Measurements from ENCODE around the gene PEX26. TPM values are rescaled to one million over a fixed set of nuclear protein-coding genes. Genes with fewer than 3 reads are reported as not detected.

PEX26 gene
- total RNA-seq, 2 donors from 2014 or later, result 43.1 to 45.7 TPM

GRCh38 chr22:18067548-18068341, 10.0 kb upstream of the PEX26 start:
- Histone ChIP-seq H3K9ac (ENCODE audit: extremely low read depth, low read length, poor library complexity, severe bottlenecking) (no peak overlapping the region), H3K27ac (ENCODE audit: low read depth, low read length) (no peak overlapping the region), H3K4me1 (ENCODE audit: control insufficient read depth, insufficient read depth, low read length) (no peaks in the 10 kb centered on the region), H3K27me3 (ENCODE audit: control insufficient read depth, insufficient read depth, low read length, poor library complexity, severe bottlenecking) (peaks cover 17% of the 10 kb centered on the region), H3K4me3 (ENCODE audit: low read length) (no peak overlapping the region), H3K9me3 (ENCODE audit: control insufficient read depth, low read length) (no peaks in the 10 kb centered on the region), H3K36me3 (ENCODE audit: control insufficient read depth, insufficient read depth, low read length) (no peaks in the 10 kb centered on the region)
- Mint-ChIP-seq H3K36me3 (ENCODE audit: low read depth) (no peaks in the 10 kb centered on the region), H3K4me3 (no peak overlapping the region), H3K9me3 (no peaks in the 10 kb centered on the region), H3K27ac (no peak overlapping the region), H3K4me1 (peaks cover 2% of the 10 kb centered on the region), H3K27me3 (ENCODE audit: insufficient read depth) (peaks cover 26% of the 10 kb centered on the region)
- DNase-seq, result peak; percentile 62
- no peak for TF ChIP-seq CTCF (conservative IDR thresholded peaks at IDR 0.05)
- 80 to 85% methylated on average over 8 to 14 of the region's 14 CpGs for WGBS, 2 experiments (ENCODE audit: insufficient coverage in 1 of 2, insufficient read length in 1 of 2)

- Mint-ChIP-seq H3K4me1 (peaks cover 2% of the 10 kb centered on the region), H3K36me3 (ENCODE audit: low read depth) (no peaks in the 10 kb centered on the region), H3K27ac (no peak overlapping the region), H3K9me3 (no peaks in the 10 kb centered on the region), H3K4me3 (no peak overlapping the region), H3K27me3 (ENCODE audit: insufficient read depth) (peaks cover 27% of the 10 kb centered on the region)
- Histone ChIP-seq H3K36me3 (ENCODE audit: control insufficient read depth, insufficient read depth, low read length) (no peaks in the 10 kb centered on the region), H3K9ac (ENCODE audit: extremely low read depth, low read length, poor library complexity, severe bottlenecking) (no peak overlapping the region), H3K27ac (ENCODE audit: low read depth, low read length) (no peak overlapping the region), H3K4me1 (ENCODE audit: control insufficient read depth, insufficient read depth, low read length) (no peaks in the 10 kb centered on the region), H3K27me3 (ENCODE audit: control insufficient read depth, insufficient read depth, low read length, poor library complexity, severe bottlenecking) (peaks cover 17% of the 10 kb centered on the region), H3K4me3 (ENCODE audit: low read length) (no peak overlapping the region), H3K9me3 (ENCODE audit: control insufficient read depth, low read length) (no peaks in the 10 kb centered on the region)
- TF ChIP-seq CTCF (conservative IDR thresholded peaks at IDR 0.05), result no peak
- DNase-seq, result no peak
- WGBS, 2 experiments (ENCODE audit: insufficient coverage in 1 of 2, insufficient read length in 1 of 2), result 65 to 84% methylated on average over 3 of the region's 3 CpGs
Measured at GRCh38 chr22:18068381-18068988, 9.3 kb upstream of the PEX26 start.

DNA sequence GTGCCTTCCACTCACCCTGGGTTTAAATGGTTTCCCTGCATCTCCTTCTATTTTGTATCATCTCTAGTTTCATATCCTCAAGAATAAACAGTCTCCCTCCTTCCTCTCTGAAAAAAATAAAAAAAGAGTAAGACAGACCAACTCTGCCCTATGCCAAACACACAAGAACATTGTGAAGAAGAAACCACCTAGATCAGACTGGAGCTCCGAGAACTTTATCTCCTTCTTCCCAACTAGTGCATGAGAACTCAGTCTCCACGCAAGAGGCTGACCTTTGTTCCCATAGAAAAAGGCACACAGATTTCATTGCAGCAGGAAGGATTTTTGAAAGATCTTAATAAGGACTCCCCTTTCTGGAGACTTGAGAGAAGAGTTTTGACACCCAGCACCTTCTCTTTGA, 8.7 kb upstream of the PEX26 start:
- Mint-ChIP-seq H3K27me3 (ENCODE audit: insufficient read depth) (peaks cover 29% of the 10 kb centered on the region), H3K4me3 (no peak overlapping the region), H3K36me3 (ENCODE audit: low read depth) (no peaks in the 10 kb centered on the region), H3K4me1 (peaks cover 2% of the 10 kb centered on the region), H3K9me3 (no peaks in the 10 kb centered on the region), H3K27ac (no peak overlapping the region)
- H3K4me3 ChIP-seq (ENCODE audit: low read length), result no peak overlapping the region
- H3K9ac ChIP-seq (ENCODE audit: extremely low read depth, low read length, poor library complexity, severe bottlenecking), result no peak overlapping the region
- H3K27ac ChIP-seq (ENCODE audit: low read depth, low read length), result no peak overlapping the region
- peaks cover 17% of the 10 kb centered on the region for H3K27me3 ChIP-seq (ENCODE audit: control insufficient read depth, insufficient read depth, low read length, poor library complexity, severe bottlenecking)
- no peak for TF ChIP-seq CTCF (conservative IDR thresholded peaks at IDR 0.05)
- no peak for DNase-seq
- no peaks in the 10 kb centered on the region for H3K36me3 ChIP-seq (ENCODE audit: control insufficient read depth, insufficient read depth, low read length)
- H3K4me1 ChIP-seq (ENCODE audit: control insufficient read depth, insufficient read depth, low read length), result no peaks in the 10 kb centered on the region
- no peaks in the 10 kb centered on the region for H3K9me3 ChIP-seq (ENCODE audit: control insufficient read depth, low read length)
- WGBS, 2 experiments (ENCODE audit: insufficient coverage in 1 of 2, insufficient read length in 1 of 2), result 93% methylated on average over 2 of the region's 2 CpGs; no CpG with 5 or more reads in 1 of the 2 experiments

All from endodermal cell (in vitro differentiated cells).